Lower leg skin (tissue), 3 donors: ENCODE results near the gene POLR3G.

Experiments
- CTCF ChIP-seq, 3 donors: fragments of 450-650 bp; IDR thresholded peaks; one replicate each; pipeline ENCODE4 v1.5.1; 2016; ENCODE audit warnings: antibody characterized with exemption in 3 of 3, mild to moderate bottlenecking in 3 of 3, moderate library complexity in 2 of 3
- POLR2A ChIP-seq, 2 donors: fragments of 450-650 bp; IDR thresholded peaks; one replicate each; pipeline ENCODE4 v1.6.1; 2016 to 2017; ENCODE audit warnings: antibody characterized with exemption in 2 of 2, mild to moderate bottlenecking in 1 of 2, moderate library complexity in 1 of 2

GRCh38 chr5:90518661-90519060 is 44.0 kb downstream of the POLR3G start:
- TF ChIP-seq POLR2A (IDR thresholded peaks at IDR 0.05) (no peak), CTCF (IDR thresholded peaks at IDR 0.05) (no peak)
